Calu3 (cell line): ENCODE measurements around the gene KDSR. TPM values are rescaled to one million over a fixed set of nuclear protein-coding genes. Genes with fewer than 3 reads are reported as not detected.

Source experiments
- BruUV-seq: library from RNA; stranded (reverse); fragments of 400-500 nt; replicated peaks from 2 replicates; lab custom pipeline; 2021; lab: Mats Ljungman, UMichigan
- CTCF ChIA-PET: fragments of 300-600 bp; sonication (Branson Sonifier 250); formaldehyde crosslinking; loops from one replicate; lab custom pipeline; 2022; ENCODE audit warnings: antibody characterized with exemption; lab: Charles Lee
- DNase-seq: peaks from one replicate; pipeline ENCODE4 v3.0.0; 2022
- H3K27ac Mint-ChIP-seq: one replicate; pipeline ENCODE4 v1.8.0; 2022; ENCODE audit warnings: mixed read lengths; ENCODE audit not compliant: unreplicated experiment
- H3K27me3 Mint-ChIP-seq: one replicate; pipeline ENCODE4 v1.8.0; 2022; ENCODE audit warnings: mixed read lengths; ENCODE audit not compliant: unreplicated experiment
- H3K36me3 Mint-ChIP-seq: one replicate; pipeline ENCODE4 v1.8.0; 2022; ENCODE audit warnings: mild to moderate bottlenecking, moderate library complexity, mixed read lengths; ENCODE audit not compliant: insufficient read depth, unreplicated experiment
- H3K4me1 Mint-ChIP-seq: one replicate; pipeline ENCODE4 v1.8.0; 2022; ENCODE audit warnings: mild to moderate bottlenecking, low read depth, mixed read lengths; ENCODE audit not compliant: unreplicated experiment
- H3K4me3 Mint-ChIP-seq: one replicate; pipeline ENCODE4 v1.8.0; 2022; ENCODE audit warnings: mild to moderate bottlenecking, low read depth, moderate library complexity, mixed read lengths; ENCODE audit not compliant: unreplicated experiment
- H3K9me3 Mint-ChIP-seq: one replicate; pipeline ENCODE4 v1.8.0; 2022; ENCODE audit warnings: low read depth, mixed read lengths; ENCODE audit not compliant: unreplicated experiment
- CTCF ChIP-seq: fragments of 200-600 bp; IDR thresholded peaks from one replicate; pipeline ENCODE4 v1.8.0; 2022; ENCODE audit warnings: antibody characterized with exemption; ENCODE audit not compliant: unreplicated experiment
- intact Hi-C: fragments of 100-400 bp; cut with micrococcal nuclease; formaldehyde crosslinking; loops from one replicate; pipeline ENCODE4 v1.10.0; 2022; ENCODE audit not compliant: unreplicated experiment
- total RNA-seq: library from RNA; stranded (reverse); gene quantifications from 2 replicates; pipeline ENCODE4 v1.2.3, GENCODE V29; 2022

The KDSR gene
- total RNA-seq, 1 experiment from 2014 or later, result 53.3 TPM

GRCh38 chr18:63313396-63313917 is 53.5 kb downstream of the KDSR start:
- H3K36me3 Mint-ChIP-seq, result no peaks in the 10 kb centered on the region
- H3K27ac Mint-ChIP-seq, result no peak overlapping the region
- no peak overlapping the region for H3K4me3 Mint-ChIP-seq
- no peak for TF ChIP-seq CTCF
- H3K4me1 Mint-ChIP-seq, result peaks cover 1% of the 10 kb centered on the region
- CTCF ChIA-PET, result no interaction called here
- no peaks in the 10 kb centered on the region for H3K9me3 Mint-ChIP-seq
- no TSS peak for BruUV-seq
- no peak for DNase-seq
- peaks cover 64% of the 10 kb centered on the region for H3K27me3 Mint-ChIP-seq
- intact Hi-C loops, result no loop called here

GRCh38 chr18:63312737-63313395 is 54.1 kb downstream of the KDSR start:
- CTCF ChIA-PET, result no interaction called here
- Mint-ChIP-seq H3K36me3 (no peaks in the 10 kb centered on the region), H3K27me3 (peaks cover 58% of the 10 kb centered on the region), H3K27ac (no peak overlapping the region), H3K4me1 (peaks cover under 1% of the 10 kb centered on the region), H3K9me3 (no peaks in the 10 kb centered on the region), H3K4me3 (no peak overlapping the region)
- intact Hi-C loops, result no loop called here
- no peak for TF ChIP-seq CTCF
- no peak for DNase-seq
- BruUV-seq, result no TSS peak

GRCh38 chr18:63312019-63312409 is 55.0 kb downstream of the KDSR start:
- no peak for DNase-seq
- no peak for TF ChIP-seq CTCF
- intact Hi-C loops, result no loop called here
- Mint-ChIP-seq H3K9me3 (no peaks in the 10 kb centered on the region), H3K4me1 (peaks cover 9% of the 10 kb centered on the region), H3K4me3 (no peak overlapping the region), H3K27ac (no peak overlapping the region), H3K36me3 (no peaks in the 10 kb centered on the region), H3K27me3 (peaks cover 50% of the 10 kb centered on the region)
- BruUV-seq, result no TSS peak
- CTCF ChIA-PET, result no interaction called here

GRCh38 chr18:63311118-63312018 is 55.6 kb downstream of the KDSR start:
- peaks cover 15% of the 10 kb centered on the region for H3K4me1 Mint-ChIP-seq
- H3K9me3 Mint-ChIP-seq, result no peaks in the 10 kb centered on the region
- H3K27me3 Mint-ChIP-seq, result peaks cover 43% of the 10 kb centered on the region
- H3K36me3 Mint-ChIP-seq, result no peaks in the 10 kb centered on the region
- no peak overlapping the region for H3K27ac Mint-ChIP-seq
- CTCF ChIA-PET, result interaction anchor here (0.6 to 1.2 kb wide), 2 partner anchors 11 to 12 kb away, joined by 3 to 4 read pairs; no protein-coding TSS in a partner anchor
- no peak for TF ChIP-seq CTCF
- BruUV-seq, result no TSS peak
- no peak overlapping the region for H3K4me3 Mint-ChIP-seq
- intact Hi-C loops, result no loop called here
- no peak for DNase-seq
